ENCODE data around the gene TYMS. TPM values are rescaled to one million over a fixed set of nuclear protein-coding genes. Genes with fewer than 3 reads are reported as not detected.
A peak's percentile ranks its signal among the peaks of the same experiment; 100 is the strongest.

The TYMS gene
- total RNA-seq (10 to 100 TPM; 22.1 to 23.4 TPM), polyA plus RNA-seq (ENCODE audit: insufficient read length in 2 of 2) (10 to 100 TPM; 62.8 to 70.3 TPM)
- long read RNA-seq, donor 1, transcript TYMS-203 (7 exons, 1,662 nt) = major isoform, 18 of 18 reads
- long read RNA-seq, donor 1, partial matches to known transcripts = 0 of 18 reads
- long read RNA-seq, donor 1, other reads (novel, unspliced or antisense) = 0 of 18 reads
- long read RNA-seq, donor 2, transcript TYMS-203 (7 exons, 1,662 nt) = major isoform, 13 of 14 reads
- long read RNA-seq, donor 2, partial matches to known transcripts = 0 of 14 reads
- long read RNA-seq, donor 2, other reads (novel, unspliced or antisense) = 0 of 14 reads
- long read RNA-seq, donor 3, transcript TYMS-203 (7 exons, 1,662 nt) = major isoform, 19 of 20 reads
- long read RNA-seq, donor 3, partial matches to known transcripts = 0 of 20 reads
- long read RNA-seq, donor 3, other reads (novel, unspliced or antisense) = 0 of 20 reads
- long read RNA-seq, donor 4, transcript TYMS-203 (7 exons, 1,662 nt) = major isoform, 61 of 158 reads
- long read RNA-seq, donor 4, partial matches to known transcripts = 87 of 158 reads
- long read RNA-seq, donor 4, other reads (novel, unspliced or antisense) = 5 of 158 reads

- H3K27ac ChIP-seq (ENCODE audit: low read depth, low read length) = peak within 1 kb of the TSS; percentile 67
These were observed at the start of gene TYMS for GRCh38 chr18:657311-658000. Gene TYMS (plus strand): TSS chr18:657653. CDS start chr18:657743, 90 bp downstream.

GRCh38 chr18:607930-608329 lies 49.5 kb upstream of the TYMS start:
- WGBS (ENCODE audit: insufficient coverage) = 85% methylated on average over 5 of the region's 7 CpGs
- Histone ChIP-seq H3K9me3 (ENCODE audit: control insufficient read depth, insufficient read depth, low read length) (no peaks in the 10 kb centered on the region), H3K27me3 (ENCODE audit: control insufficient read depth, insufficient read depth, low read length) (no peaks in the 10 kb centered on the region), H3K36me3 (ENCODE audit: control insufficient read depth, insufficient read depth, low read length) (peaks cover 4% of the 10 kb centered on the region), H3K27ac (ENCODE audit: low read depth, low read length) (no peak overlapping the region), H3K4me3 (ENCODE audit: low read depth, low read length) (no peak overlapping the region), H3K4me1 (ENCODE audit: control insufficient read depth, insufficient read depth, low read length) (no peaks in the 10 kb centered on the region)
- no peak for DNase-seq (ENCODE audit: low read depth in 4 of 6, low spot score in 6 of 6)

More at GRCh38 chr18:657311-658000, at the start of gene TYMS:
- Histone ChIP-seq H3K27me3 (ENCODE audit: control insufficient read depth, insufficient read depth, low read length) (no peaks in the 10 kb centered on the region), H3K4me1 (ENCODE audit: control insufficient read depth, insufficient read depth, low read length) (peaks cover 13% of the 10 kb centered on the region), H3K9me3 (ENCODE audit: control insufficient read depth, insufficient read depth, low read length) (no peaks in the 10 kb centered on the region), H3K36me3 (ENCODE audit: control insufficient read depth, insufficient read depth, low read length) (peaks cover 4% of the 10 kb centered on the region), H3K4me3 (ENCODE audit: low read depth, low read length) (peak within 1 kb of the TSS; percentile 72)
- DNase-seq (ENCODE audit: low read depth in 4 of 6, low spot score in 6 of 6) = peak in 5 of 6 donors; percentile 17 to 82 (median 52)
- WGBS (ENCODE audit: insufficient coverage) = under 1% methylated on average over 79 of the region's 79 CpGs

- H3K27me3 ChIP-seq (ENCODE audit: control insufficient read depth, insufficient read depth, low read length) = no peaks in the 10 kb centered on the region
- no peak for DNase-seq (ENCODE audit: low read depth in 4 of 6, low spot score in 6 of 6)
- no peak overlapping the region for H3K27ac ChIP-seq (ENCODE audit: low read depth, low read length)
- H3K4me1 ChIP-seq (ENCODE audit: control insufficient read depth, insufficient read depth, low read length) = no peaks in the 10 kb centered on the region
- H3K36me3 ChIP-seq (ENCODE audit: control insufficient read depth, insufficient read depth, low read length) = peaks cover 4% of the 10 kb centered on the region
- whole genome bisulfite sequencing (ENCODE audit: insufficient coverage) = 93% methylated on average over 9 of the region's 15 CpGs
- H3K4me3 ChIP-seq (ENCODE audit: low read depth, low read length) = no peak overlapping the region
- H3K9me3 ChIP-seq (ENCODE audit: control insufficient read depth, insufficient read depth, low read length) = no peaks in the 10 kb centered on the region
These were observed 47.1 kb upstream of the TYMS start for GRCh38 chr18:610214-610928.

- H3K4me3 ChIP-seq (ENCODE audit: low read depth, low read length) = no peak overlapping the region
- no peaks in the 10 kb centered on the region for H3K9me3 ChIP-seq (ENCODE audit: control insufficient read depth, insufficient read depth, low read length)
- H3K27me3 ChIP-seq (ENCODE audit: control insufficient read depth, insufficient read depth, low read length) = no peaks in the 10 kb centered on the region
- WGBS (ENCODE audit: insufficient coverage) = 93% methylated on average over 4 of the region's 7 CpGs
- peaks cover 4% of the 10 kb centered on the region for H3K36me3 ChIP-seq (ENCODE audit: control insufficient read depth, insufficient read depth, low read length)
- H3K4me1 ChIP-seq (ENCODE audit: control insufficient read depth, insufficient read depth, low read length) = no peaks in the 10 kb centered on the region
- no peak overlapping the region for H3K27ac ChIP-seq (ENCODE audit: low read depth, low read length)
- DNase-seq (ENCODE audit: low read depth in 4 of 6, low spot score in 6 of 6) = no peak
These were observed 45.3 kb upstream of the TYMS start for GRCh38 chr18:612156-612555.

- H3K9me3 ChIP-seq (ENCODE audit: control insufficient read depth, insufficient read depth, low read length) = no peaks in the 10 kb centered on the region
- DNase-seq (ENCODE audit: low read depth in 4 of 6, low spot score in 6 of 6) = no peak
- H3K4me3 ChIP-seq (ENCODE audit: low read depth, low read length) = no peak overlapping the region
- no CpG with 5 or more reads among the region's 1 CpG for WGBS (ENCODE audit: insufficient coverage)
- H3K36me3 ChIP-seq (ENCODE audit: control insufficient read depth, insufficient read depth, low read length) = peaks cover 4% of the 10 kb centered on the region
- no peak overlapping the region for H3K27ac ChIP-seq (ENCODE audit: low read depth, low read length)
- no peaks in the 10 kb centered on the region for H3K4me1 ChIP-seq (ENCODE audit: control insufficient read depth, insufficient read depth, low read length)
- no peaks in the 10 kb centered on the region for H3K27me3 ChIP-seq (ENCODE audit: control insufficient read depth, insufficient read depth, low read length)
These were observed 43.3 kb upstream of the TYMS start for GRCh38 chr18:614193-614592.

DNA sequence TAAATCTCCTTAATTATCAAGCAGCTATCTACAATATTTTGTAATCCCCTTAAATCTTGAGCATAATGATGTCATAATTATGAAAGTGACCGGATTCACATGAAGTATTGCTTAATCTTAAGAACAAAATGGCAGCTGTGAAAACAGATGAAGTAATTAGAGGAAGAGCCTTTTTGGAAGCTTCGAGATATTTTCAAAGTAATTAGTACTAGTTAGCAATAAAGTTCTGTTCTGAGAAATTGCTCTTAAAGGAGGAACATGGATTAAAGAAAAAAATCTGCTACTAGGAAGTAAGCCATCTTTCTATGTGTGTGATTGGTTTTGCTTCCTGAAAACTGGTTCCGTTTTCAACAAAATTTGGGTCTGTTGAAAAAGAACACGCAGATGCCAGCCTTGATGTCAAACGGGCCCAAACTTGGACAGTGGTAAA lies 42.3 kb upstream of the TYMS start:
- 96% methylated on average over 4 of the region's 5 CpGs for WGBS (ENCODE audit: insufficient coverage)
- no peak overlapping the region for H3K4me3 ChIP-seq (ENCODE audit: low read depth, low read length)
- H3K27me3 ChIP-seq (ENCODE audit: control insufficient read depth, insufficient read depth, low read length) = no peaks in the 10 kb centered on the region
- H3K4me1 ChIP-seq (ENCODE audit: control insufficient read depth, insufficient read depth, low read length) = no peaks in the 10 kb centered on the region
- peaks cover 4% of the 10 kb centered on the region for H3K36me3 ChIP-seq (ENCODE audit: control insufficient read depth, insufficient read depth, low read length)
- H3K27ac ChIP-seq (ENCODE audit: low read depth, low read length) = no peak overlapping the region
- no peaks in the 10 kb centered on the region for H3K9me3 ChIP-seq (ENCODE audit: control insufficient read depth, insufficient read depth, low read length)
- no peak for DNase-seq (ENCODE audit: low read depth in 4 of 6, low spot score in 6 of 6)

DNA sequence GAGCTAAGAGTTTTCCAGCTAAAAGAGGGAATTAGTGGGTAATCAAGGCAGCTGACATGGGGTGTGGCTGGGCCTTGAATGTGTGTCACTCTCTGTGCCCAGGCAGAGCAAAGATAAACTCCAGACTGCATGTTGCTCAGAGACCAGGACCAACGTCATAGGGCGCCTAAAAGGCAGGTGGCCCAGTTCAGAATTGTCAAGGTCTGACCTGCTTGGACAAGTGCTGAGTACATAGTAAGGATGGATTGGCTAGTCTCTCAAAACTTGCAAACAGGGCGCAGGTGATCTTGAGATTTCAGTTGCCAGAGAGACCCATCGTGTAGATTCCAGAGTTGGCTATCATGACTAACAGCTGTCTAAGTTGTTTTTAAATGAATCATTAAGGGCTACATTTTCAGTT lies 41.7 kb upstream of the TYMS start:
- Histone ChIP-seq H3K4me1 (ENCODE audit: control insufficient read depth, insufficient read depth, low read length) (no peaks in the 10 kb centered on the region), H3K9me3 (ENCODE audit: control insufficient read depth, insufficient read depth, low read length) (no peaks in the 10 kb centered on the region), H3K36me3 (ENCODE audit: control insufficient read depth, insufficient read depth, low read length) (peaks cover 2% of the 10 kb centered on the region), H3K27ac (ENCODE audit: low read depth, low read length) (no peak overlapping the region), H3K27me3 (ENCODE audit: control insufficient read depth, insufficient read depth, low read length) (no peaks in the 10 kb centered on the region), H3K4me3 (ENCODE audit: low read depth, low read length) (no peak overlapping the region)
- no peak for DNase-seq (ENCODE audit: low read depth in 4 of 6, low spot score in 6 of 6)
- 84% methylated on average over 3 of the region's 4 CpGs for WGBS (ENCODE audit: insufficient coverage)

DNA sequence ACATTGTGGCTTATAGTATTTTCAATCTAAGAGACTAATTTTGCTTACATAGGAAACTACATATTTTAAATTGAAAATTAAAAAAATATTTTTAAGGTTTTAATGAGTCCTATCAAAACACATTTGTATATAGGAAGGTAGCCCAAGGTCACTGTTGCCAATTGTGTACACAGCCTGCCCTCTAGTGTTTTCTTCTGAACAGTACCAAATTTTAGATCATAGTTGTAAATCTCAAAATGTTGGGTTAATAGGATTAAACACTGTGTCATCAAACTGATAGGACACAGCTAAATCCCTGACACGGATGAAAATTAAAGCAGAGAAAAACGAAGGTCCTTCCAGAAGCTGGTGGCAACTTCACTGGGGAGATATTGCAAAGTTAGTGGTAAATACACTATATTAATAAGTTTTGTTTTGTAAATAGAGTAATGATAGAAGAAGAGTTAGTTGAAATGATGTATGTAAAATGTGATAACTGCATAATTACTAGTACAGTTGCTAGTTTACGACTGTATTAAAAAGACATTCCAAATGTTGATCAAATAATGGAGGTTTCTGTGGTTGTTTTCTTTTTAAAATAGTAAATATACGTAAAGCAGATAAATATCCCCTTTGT lies 41.0 kb upstream of the TYMS start:
- Histone ChIP-seq H3K4me3 (ENCODE audit: low read depth, low read length) (no peak overlapping the region), H3K4me1 (ENCODE audit: control insufficient read depth, insufficient read depth, low read length) (no peaks in the 10 kb centered on the region), H3K27ac (ENCODE audit: low read depth, low read length) (no peak overlapping the region), H3K9me3 (ENCODE audit: control insufficient read depth, insufficient read depth, low read length) (no peaks in the 10 kb centered on the region), H3K27me3 (ENCODE audit: control insufficient read depth, insufficient read depth, low read length) (no peaks in the 10 kb centered on the region), H3K36me3 (ENCODE audit: control insufficient read depth, insufficient read depth, low read length) (no peaks in the 10 kb centered on the region)
- DNase-seq (ENCODE audit: low read depth in 4 of 6, low spot score in 6 of 6) = peak in 2 of 6 donors; percentile 67 to 83
- no CpG with 5 or more reads among the region's 4 CpGs for WGBS (ENCODE audit: insufficient coverage)

GRCh38 chr18:617970-618504 lies 39.4 kb upstream of the TYMS start:
- H3K36me3 ChIP-seq (ENCODE audit: control insufficient read depth, insufficient read depth, low read length) = no peaks in the 10 kb centered on the region
- no peaks in the 10 kb centered on the region for H3K27me3 ChIP-seq (ENCODE audit: control insufficient read depth, insufficient read depth, low read length)
- H3K27ac ChIP-seq (ENCODE audit: low read depth, low read length) = no peak overlapping the region
- 74% methylated on average over 13 of the region's 13 CpGs for WGBS (ENCODE audit: insufficient coverage)
- DNase-seq (ENCODE audit: low read depth in 4 of 6, low spot score in 6 of 6) = peak in 1 of 6 donors; percentile 42
- H3K9me3 ChIP-seq (ENCODE audit: control insufficient read depth, insufficient read depth, low read length) = no peaks in the 10 kb centered on the region
- H3K4me1 ChIP-seq (ENCODE audit: control insufficient read depth, insufficient read depth, low read length) = no peaks in the 10 kb centered on the region
- H3K4me3 ChIP-seq (ENCODE audit: low read depth, low read length) = no peak overlapping the region

All from spinal cord (tissue), 10 donors.